NCI-H526 treated with DMSO at 0.1 percent for 48 hours (cell line): ENCODE data around the gene ENDOU.

Experiments
- DNase-seq: peaks from one replicate; lab custom pipeline; 2025; lab: John Stamatoyannopoulos, UW

Gene ENDOU, protein sequence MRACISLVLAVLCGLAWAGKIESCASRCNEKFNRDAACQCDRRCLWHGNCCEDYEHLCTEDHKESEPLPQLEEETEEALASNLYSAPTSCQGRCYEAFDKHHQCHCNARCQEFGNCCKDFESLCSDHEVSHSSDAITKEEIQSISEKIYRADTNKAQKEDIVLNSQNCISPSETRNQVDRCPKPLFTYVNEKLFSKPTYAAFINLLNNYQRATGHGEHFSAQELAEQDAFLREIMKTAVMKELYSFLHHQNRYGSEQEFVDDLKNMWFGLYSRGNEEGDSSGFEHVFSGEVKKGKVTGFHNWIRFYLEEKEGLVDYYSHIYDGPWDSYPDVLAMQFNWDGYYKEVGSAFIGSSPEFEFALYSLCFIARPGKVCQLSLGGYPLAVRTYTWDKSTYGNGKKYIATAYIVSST

DNA sequence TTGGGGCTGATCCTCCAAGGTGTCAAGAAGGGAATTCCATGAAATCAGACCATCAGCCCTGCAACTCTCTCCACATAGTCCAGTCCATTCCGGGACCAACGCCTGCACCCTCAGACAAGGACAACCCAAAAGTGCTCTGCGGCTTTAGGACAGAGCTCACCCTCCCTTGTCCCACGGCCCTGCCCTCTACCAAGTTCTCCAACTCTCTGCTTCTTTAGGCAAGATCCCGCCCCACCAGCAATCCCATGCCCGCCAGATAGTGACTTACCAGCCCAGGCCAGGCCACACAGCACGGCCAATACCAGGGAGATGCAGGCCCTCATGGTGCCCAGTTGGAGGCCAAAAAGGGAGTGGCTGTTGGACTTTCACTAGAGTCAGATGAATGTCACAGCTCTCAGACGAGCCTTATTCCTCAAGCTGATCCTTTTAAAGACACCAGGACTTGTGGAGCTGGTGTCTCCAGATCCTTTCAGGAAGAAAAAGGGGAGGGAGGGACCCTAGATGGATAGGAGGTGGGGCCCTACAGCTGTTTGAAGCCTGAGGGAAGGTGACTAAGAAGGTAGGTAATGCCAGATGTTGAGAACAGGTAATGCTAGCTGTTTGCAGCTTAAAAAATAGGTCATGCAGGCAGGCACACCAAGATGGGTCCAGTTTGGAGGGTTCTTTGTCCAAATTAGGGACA lies at the start of gene ENDOU:
ENDOU (minus strand) TSS at position 400 of the 682 bp plus-strand sequence; CDS start at position 323, 77 bp downstream.
- DNase-seq = no peak

DNA sequence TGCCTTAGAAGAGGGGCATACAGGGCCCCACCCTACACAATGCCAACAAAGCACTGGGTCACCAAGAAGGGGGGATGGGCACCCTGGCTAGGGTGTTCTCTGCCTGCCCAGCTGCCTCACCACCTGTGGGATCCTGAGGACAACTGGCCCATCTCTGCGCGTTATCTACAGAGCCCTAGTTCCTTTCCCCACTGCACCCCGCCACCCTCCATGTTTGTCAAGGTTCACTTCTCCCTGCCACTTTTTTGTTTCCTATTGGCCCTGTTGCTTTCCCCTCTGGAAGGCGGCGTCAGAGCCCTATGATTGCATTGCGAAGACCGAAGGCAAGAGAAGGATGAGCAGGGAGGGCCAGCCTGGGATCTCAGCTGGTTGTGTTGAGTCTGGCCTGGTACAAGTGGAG lies 49.4 kb upstream of the ENDOU start:
- DNase-seq = no peak

DNA sequence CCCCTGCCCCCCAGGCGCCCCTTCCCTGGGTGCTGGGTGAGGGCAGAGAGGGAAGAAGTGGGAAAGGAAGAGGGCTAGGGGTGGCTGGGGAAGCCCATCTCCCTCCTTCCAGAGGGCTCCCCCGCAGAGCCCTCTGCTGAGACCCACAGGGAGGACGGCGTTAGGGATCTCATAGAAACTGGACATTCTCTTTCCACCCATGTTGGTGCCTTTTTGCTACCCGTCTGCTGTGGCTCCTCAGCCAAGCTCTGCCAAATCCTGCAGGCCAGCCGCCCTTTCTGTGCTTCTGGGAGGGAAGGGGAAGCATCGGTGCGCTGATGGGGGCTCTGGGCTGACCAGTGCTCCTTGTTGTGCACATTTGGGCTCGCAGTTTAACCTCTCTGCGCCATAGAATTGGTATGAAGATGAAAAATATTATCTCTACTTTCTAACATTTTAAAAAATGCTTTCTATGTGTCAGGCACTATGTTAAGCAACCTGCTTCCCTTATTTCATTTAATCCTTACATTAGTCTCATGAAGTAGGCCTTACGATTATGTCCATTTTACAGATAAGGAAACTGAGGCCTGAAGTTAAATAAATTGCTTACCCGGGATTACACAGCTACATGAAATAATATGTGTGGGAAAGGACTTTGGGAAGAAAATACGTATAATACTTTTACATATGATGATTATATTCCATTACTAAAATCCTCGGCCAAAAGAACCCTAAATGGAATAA lies 48.7 kb upstream of the ENDOU start:
- DNase-seq = no peak

DNA sequence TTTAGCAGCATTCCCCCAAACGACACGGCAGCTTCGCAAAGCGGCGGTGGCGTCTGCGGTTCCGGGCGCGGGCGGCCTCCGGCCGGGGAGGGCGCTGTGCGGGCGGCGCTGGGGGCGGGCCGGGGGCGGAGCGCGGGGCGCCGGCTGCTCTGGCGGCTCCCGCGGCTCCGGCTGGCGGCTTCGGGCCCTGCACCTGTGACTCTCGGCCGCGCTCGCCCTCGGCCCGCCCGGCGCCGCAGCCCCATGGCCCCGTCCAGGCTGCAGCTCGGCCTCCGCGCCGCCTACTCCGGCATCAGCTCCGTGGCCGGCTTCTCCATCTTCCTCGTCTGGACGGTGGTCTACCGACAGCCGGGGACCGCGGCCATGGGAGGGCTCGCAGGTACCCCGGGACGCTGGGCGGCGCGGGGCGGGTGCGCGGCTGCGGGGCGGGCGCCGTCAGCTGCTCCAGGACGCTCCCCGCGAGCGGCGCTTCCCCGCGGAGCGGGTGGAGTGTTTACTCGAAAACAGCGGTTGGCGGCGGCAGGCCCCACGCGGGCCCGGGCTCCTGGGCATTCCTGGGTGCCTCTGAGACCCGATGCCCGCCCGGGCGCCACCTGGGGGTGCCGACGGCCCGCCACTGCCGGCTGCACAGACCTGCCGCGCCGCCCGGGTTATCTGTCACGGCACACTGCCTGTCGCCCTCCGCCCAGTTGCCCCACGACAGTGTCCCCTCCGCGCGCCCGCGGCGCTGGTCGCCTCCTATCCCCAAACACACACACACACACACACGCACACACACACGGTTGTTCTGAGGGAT lies 48.0 kb upstream of the ENDOU start, which contains the start of gene SLC48A1:
SLC48A1 (plus strand) TSS at position 177 of the 796 bp plus-strand sequence; CDS start at position 244, 67 bp downstream.
- DNase-seq = peak; percentile 45

DNA sequence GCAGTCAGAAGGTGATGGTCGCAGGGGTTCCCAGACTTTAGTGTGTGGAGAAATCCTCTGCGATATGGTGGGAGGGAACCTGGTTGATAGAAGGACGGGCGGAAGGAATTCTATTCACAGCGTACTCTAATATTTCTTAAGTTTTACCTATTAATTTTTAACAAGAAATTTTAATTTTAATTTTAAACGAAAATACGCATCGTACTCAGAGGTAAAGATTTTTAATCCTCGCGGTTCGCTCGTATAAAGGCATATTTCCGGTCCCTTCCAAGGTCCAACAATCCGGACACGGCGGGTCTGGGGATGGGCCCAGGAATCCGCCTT lies 47.4 kb upstream of the ENDOU start:
- DNase-seq = no peak

DNA sequence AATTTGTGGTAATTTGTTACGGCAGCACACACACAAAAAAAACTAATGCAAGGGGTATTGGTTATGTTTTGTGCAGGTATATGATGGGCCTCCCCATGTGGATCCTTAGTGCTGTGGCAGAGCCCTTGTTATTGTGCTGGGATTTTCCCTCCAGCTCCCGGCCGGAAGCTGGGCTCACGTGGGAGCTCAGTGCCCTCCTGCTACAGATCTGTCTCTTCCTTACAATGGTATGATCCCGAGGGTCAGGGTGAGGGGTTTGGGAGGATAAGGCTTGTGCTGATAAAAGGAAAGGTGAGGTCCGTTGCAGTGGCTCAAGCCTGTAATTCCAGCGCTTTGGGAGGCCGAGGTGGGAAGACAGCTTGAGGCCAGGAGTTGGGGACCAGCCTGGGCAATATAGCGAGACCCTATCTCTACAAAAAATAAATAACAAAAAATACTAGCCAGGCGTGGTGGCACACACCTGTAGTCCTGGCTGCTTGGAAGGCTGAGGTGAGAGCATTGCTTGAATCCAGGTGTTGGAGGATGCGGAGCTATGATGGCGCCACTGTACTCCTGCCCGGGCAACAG lies 46.9 kb upstream of the ENDOU start:
- no peak for DNase-seq

DNA sequence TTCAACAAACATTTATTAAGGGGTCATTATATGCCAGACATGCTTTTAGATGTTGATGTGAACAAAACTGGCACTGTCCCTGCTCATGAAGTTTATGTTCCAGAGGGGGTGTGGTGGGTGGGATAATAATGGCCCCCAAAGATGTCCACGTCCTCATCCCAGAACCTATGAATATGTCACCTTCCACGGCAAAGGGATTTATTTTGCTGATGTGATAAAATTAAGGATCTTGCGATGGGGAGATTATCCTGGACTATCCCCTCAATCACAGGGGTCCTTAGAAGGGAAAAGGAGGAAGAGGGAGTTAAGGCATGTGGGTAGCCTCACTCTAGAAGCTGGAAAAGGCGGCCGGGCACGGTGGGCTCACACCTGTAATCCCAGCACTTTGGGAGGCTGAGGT lies 46.0 kb upstream of the ENDOU start:
- DNase-seq = no peak

DNA sequence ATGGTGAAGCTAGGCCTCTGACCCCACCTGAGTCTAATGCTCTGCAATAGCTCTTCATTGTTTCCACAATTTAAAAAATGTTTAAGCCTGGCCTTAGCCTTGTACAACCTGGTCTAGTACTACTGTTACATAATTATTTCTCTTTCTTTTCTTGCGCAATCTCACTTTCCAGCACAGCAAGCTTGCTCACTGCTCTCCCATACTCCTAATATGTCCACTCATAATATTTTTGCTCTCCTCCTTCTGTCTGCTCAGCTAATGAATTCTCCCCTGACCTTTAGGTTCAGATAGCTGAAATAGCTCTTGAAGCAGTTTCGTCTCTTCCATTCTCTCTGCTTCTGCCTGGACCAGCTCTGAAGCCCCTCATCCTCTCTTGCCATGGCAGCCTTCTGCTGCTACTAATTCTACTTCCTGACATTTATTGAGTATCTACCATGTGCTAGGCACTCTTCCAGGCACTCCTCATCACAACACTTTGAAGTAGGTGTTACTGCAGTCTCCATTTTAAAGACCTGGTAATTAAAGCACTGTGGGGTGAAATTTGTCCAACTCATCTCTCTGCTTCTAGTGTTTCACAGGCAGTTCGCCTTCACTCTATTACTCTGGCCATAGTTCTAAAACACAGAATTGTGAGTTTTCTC lies 44.9 kb upstream of the ENDOU start:
- DNase-seq = no peak

DNA sequence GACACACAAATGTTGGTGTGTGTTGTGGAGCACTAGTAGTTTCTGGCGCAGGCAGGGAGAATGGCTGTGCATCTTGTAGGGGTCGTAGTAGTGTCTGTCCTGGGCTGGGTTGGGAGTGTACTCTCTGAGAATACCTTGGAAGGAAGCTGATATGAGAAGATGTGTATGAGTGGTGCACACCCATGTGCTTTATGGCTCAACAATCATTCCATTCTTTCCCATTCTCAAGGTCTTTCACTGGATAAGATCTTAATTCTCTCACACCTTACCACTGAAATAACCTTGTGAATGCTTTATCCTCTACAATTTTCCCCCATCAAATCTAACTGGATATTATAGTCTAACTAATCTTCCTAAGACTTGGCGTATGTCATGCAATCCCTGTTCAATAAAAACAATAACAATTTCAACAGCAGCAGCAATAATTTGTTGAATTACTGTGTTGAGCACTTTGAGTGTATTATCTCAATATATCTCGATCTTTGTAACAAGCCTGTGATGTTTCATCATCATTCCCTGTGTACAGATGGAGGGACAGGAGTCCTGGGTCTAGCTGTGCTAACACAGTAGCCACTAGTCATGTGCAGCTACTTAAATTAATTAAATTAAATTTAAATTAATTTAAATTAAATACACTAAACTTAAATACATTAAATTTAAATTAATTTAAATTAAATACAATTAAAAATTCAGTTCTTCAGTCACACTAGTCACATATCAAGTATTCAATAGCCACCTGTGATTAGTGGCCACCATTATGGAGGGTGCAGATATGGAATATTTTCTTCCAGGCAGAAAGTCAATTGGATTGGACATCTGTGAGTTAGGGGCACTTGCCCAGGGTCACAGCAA lies 44.2 kb upstream of the ENDOU start:
- DNase-seq = no peak

DNA sequence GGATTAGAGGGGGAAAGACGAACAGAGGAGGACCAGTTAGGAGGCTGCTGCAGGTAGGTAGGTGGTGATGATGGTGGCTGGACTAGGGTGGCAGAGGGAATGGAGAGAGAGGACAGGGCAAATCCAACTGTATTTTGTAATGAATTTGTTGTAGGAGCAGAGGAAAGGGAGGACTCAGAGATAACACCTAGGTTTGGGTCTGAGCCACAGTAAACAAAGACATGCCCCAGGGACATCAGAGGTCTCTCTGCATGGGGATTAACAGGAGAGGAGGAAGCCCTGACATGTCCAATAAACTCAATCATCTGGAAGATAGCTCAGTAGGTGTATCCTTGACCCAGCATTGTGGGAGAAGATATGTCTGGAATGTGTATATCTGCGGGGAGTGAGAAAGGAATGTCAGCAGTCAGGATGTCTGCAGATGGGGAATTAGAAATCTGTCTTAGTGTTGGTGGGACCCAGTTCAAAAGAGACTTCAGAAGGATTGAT lies 43.1 kb upstream of the ENDOU start:
- no peak for DNase-seq

DNA sequence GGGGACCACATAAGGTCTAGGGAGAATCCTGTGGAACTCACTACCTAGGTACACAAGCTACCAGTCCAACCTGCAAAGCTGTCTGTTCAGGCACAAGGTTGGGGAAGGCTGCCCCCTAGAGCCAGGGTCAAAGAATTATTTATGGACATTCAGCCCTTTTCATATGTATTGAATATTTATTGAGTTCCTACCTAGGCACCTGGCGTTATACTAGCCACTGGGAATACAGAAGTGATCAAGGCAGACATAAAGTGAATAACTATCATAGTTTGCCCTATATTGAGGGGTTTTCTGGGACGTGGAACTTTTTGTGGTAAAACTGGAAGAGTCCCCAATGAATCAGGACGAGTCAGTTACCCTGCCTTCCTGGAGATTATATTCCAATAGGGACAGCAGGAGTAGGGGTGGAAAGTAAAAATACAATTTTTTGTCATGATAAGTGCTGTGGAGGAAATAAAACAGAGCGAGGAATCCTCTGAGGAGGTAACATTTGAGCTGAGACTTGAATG lies 42.0 kb upstream of the ENDOU start:
- DNase-seq = peak; percentile 8

DNA sequence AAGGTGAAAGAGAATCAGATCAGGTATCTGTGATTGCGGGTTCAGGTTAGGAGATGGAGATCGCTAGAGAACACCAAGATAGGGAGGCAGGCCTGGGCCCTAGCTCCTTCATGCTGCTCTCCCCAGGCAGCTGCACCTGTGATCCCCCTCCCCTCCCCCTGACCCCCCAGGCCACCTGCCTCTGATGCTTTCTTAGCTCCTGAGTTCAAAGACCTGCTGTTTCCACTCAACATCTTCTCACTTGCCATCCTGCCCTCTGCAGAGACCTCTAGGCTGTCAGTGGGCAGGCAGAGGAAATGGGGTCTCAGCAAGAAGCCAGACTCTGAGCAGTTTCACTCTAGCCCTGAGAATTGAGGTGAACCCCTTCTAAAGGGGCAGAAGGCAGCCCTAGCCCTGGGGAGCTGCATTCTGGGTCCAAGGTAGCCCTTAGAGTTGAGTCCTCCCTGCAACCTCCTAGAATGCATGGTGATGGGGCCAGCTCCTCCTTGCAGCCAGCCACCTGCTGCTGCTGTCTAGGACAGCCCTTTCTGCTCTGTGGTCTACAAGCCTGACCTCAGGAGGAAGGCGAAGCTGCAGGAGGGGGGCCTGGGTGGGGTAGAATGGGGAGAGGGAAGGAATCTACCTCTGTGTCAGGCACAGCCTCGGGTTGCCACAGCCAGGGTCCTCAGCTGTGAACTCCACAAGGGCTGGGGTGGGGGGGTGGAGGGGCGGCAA lies 41.4 kb upstream of the ENDOU start:
- DNase-seq = no peak

DNA sequence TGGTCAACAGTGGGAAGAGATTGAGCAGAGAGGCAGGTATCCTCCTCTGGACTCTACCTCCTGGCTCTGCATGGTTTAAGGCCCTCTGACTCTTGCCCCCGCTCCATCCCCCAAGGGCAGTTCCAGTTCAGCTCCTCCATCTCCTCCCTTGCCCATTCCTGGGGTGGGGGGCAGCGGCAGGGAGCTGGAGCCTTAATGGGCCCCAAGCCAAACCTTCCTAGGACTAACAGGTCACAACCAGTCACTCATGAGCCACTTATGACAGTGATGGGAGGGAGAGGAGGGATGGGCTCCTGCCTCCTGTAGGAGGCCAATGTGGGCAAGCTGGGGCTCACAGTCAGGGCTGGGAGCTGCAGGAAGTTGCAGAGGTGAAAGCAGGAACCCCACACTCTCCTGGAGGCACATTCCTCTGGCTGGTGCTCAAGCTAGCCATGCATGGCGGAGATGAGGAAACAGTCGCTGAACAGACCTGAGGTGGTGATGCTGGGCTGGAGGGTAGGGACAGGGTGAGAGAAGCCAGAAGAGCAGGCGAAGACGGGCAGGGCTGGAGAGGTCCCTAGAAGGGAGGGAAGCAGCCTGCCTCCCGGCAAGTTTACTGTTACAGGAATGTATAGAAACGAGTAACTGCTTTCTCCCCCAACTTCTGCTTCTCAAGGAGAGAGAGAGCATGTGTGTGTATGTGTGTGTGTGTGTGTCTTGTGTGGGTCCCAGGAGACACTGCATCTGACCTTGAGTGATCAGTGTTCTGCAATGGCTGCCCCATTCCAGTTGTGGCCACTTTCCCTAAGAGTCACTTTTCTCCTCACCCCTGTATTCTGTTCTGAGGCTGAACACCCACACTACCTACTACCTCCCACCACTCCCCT lies 38.4 kb upstream of the ENDOU start:
- no peak for DNase-seq

DNA sequence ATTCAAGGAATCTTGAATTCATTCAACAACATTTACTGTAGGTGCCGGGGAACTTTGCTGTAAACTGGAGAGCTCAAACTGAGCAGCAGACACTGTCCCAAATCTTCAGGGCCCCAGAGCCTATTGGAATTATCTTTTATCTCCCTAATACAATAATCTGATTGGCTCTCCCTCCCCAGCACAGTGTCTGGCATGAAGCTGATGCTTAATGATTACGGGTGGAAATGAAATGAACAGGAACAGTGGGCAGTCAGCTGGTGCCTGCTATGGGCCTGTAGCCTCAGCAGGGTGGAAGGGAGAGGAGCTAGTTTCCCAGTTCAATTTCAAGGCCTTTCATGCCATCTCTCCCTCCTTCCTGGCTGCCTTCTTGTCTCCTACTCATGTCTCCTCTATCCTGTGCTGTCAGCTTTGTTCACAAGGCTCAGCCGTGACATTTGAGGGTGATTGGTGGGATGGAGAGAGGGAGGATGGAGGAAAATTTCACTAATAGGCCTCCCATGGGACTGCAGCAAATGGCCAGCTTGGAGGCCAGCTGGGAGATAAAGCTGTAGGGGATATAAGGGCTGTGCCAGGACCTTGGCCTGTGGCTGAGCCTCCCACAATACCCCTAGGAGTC lies 37.7 kb upstream of the ENDOU start:
- no peak for DNase-seq

DNA sequence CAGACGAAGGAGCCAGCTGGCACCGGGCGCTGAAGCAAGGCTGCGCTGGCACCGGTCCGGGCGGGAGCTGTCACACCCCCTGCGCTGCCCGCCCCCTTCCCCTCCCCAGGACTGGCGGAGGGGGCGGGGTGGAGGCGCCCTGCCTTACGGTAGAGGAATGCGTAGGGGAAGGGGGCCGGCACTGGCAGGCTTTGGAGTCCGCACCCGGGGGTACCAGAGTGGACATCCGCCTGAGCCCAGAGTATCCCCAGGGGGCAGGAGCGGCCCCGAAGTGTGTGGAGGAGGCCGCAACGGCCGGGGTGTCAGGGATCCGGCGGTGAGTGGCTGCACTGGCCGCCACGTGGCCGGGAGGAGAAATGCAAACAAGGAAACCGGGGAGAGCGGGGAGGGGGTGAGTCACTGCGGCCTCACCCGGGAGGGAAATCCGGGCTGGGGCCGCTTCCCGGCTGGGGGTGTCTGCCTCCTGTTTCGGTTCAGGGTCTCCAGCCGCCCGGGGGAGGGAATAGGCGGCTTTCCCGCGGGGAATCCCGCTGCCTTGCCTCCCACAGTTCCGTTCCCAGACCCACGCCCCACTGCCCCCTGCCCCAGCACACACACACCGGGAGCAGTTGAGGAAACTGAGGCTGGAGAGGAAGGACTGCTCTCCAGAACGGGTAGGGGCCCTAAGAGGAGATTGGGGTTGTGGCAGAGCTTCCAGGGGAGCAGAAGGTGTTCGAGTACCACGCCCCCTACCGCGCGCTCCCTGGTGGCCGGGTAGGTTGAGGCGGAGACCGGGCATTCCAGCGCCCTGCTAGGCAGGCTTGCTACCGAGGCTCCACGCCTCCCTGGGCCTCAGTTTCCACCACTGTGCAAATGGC lies 33.8 kb upstream of the ENDOU start, which contains the start of gene RAPGEF3:
RAPGEF3 (minus strand) TSS at position 47 of the 857 bp plus-strand sequence. CDS start 324 bp downstream, outside the sequence.
- DNase-seq = peak; percentile 38

DNA sequence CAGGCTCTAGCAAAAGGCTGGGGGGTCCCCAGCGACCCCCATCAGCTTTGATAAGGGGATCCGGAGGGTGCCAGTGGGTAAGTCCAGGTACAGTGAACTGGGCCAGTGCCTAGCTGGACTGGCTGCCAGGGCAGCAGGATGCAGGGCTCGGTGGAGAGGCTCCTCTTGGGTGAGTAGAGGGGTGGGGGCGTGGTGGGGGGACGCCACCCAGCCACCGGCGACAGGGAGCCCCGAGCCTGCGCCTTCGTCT lies 33.2 kb upstream of the ENDOU start:
- no peak for DNase-seq
